SK-N-SH (cell line): ENCODE data around the gene EPHB2. TPM values are rescaled to one million over a fixed set of nuclear protein-coding genes. Genes with fewer than 3 reads are reported as not detected.
A peak's percentile ranks its signal among the peaks of the same experiment; 100 is the strongest.

ENCODE experiments used
- CTCF ChIA-PET: fragments of 300-600, 350-600 bp; formaldehyde crosslinking; extraction: SDS; loops from one replicate; lab custom pipeline; 2021; lab: Yijun Ruan, JAX
- POLR2A ChIA-PET: fragments of 350-600 bp; sonication (Branson Sonifier 250); formaldehyde crosslinking; extraction: SDS; loops from one replicate; lab custom pipeline; 2020; ENCODE audit warnings: antibody characterized with exemption, inconsistent platforms; lab: Yijun Ruan, JAX
- DNase-seq: peaks from one replicate; pipeline ENCODE4 v3.0.0; 2012
- H2AFZ ChIP-seq: fragments of 200-600 bp; sonication (generic); 2 replicates; pipeline ENCODE4 v1.8.1; 2016; ENCODE audit warnings: antibody characterized with exemption, mild to moderate bottlenecking, low read depth
- H3F3A ChIP-seq: fragments of 200-600 bp; sonication (generic); replicated peaks from 2 replicates; pipeline ENCODE3; 2016; ENCODE audit warnings: antibody characterized with exemption, mild to moderate bottlenecking; ENCODE audit not compliant: insufficient read depth
- H3K27ac ChIP-seq, 2 experiments: fragments of 200-500 bp in 1 of 2; fragments of 200-600 bp in 1 of 2; sonication (Bioruptor generic) in 1 of 2; sonication (generic), shearing (Covaris generic) in 1 of 2; 2 replicates each; pipeline versions ENCODE4 v1.5.1 to v1.6.1; 2014 to 2016; ENCODE audit warnings: low read depth in 2 of 2, inconsistent platforms in 1 of 2, low read length in 1 of 2, mild to moderate bottlenecking in 1 of 2, mixed read lengths in 1 of 2
- H3K27me3 ChIP-seq: fragments of 200-600 bp; sonication (generic), shearing (Covaris generic); 2 replicates; pipeline ENCODE4 v1.6.1; 2016; ENCODE audit warnings: mixed run types; ENCODE audit not compliant: insufficient read depth
- H3K36me3 ChIP-seq, 2 experiments: fragments of 200-500 bp in 1 of 2; fragments of 200-600 bp in 1 of 2; sonication (Bioruptor generic) in 1 of 2; sonication (generic) in 1 of 2; replicated peaks in 1 of 2; 2 replicates each; pipeline versions ENCODE3 to v1.5.1; 2014 to 2016; ENCODE audit warnings: low read length in 1 of 2, mild to moderate bottlenecking in 1 of 2; ENCODE audit not compliant: insufficient read depth in 2 of 2, control insufficient read depth in 1 of 2
- H3K4me1 ChIP-seq, 2 experiments: fragments of 200-500 bp in 1 of 2; fragments of 200-600 bp in 1 of 2; sonication (Bioruptor generic) in 1 of 2; sonication (generic), shearing (Covaris generic) in 1 of 2; 2 replicates each; pipeline versions ENCODE4 v1.5.1 to v1.6.1; 2014 to 2016; ENCODE audit warnings: low read depth in 1 of 2, low read length in 1 of 2, mixed run types in 1 of 2; ENCODE audit not compliant: insufficient read depth in 2 of 2, control insufficient read depth in 1 of 2
- H3K4me2 ChIP-seq: fragments of 200-600 bp; sonication (generic), shearing (Covaris generic); 2 replicates; pipeline ENCODE4 v1.6.1; 2017; ENCODE audit warnings: mixed run types
- H3K4me3 ChIP-seq, 2 experiments: fragments of 200-500 bp in 1 of 2; fragments of 200-600 bp in 1 of 2; sonication (Bioruptor generic) in 1 of 2; sonication (generic), shearing (Covaris generic) in 1 of 2; 2 replicates each; pipeline versions ENCODE4 v1.5.1 to v1.8.1; 2014 to 2016; ENCODE audit warnings: low read depth in 2 of 2, inconsistent platforms in 1 of 2, low read length in 1 of 2, mild to moderate bottlenecking in 1 of 2, mixed read lengths in 1 of 2, moderate library complexity in 1 of 2
- H3K79me2 ChIP-seq: fragments of 200-600 bp; sonication (generic); 2 replicates; pipeline ENCODE4 v1.8.1; 2017; ENCODE audit warnings: mild to moderate bottlenecking; ENCODE audit not compliant: insufficient read depth
- H3K9ac ChIP-seq: fragments of 200-600 bp; sonication (generic); 2 replicates; pipeline ENCODE4 v1.6.1; 2017; ENCODE audit warnings: mixed run types
- H3K9me2 ChIP-seq: fragments of 200-600 bp; sonication (generic); 2 replicates; pipeline ENCODE4 v1.6.1; 2017; ENCODE audit warnings: mixed run types
- H3K9me3 ChIP-seq: fragments of 200-600 bp; sonication (generic); 2 replicates; pipeline ENCODE4 v1.6.1; 2017; ENCODE audit warnings: mixed run types, mild to moderate bottlenecking, moderate library complexity
- H4K20me1 ChIP-seq: fragments of 200-600 bp; sonication (generic); 2 replicates; pipeline ENCODE4 v1.6.1; 2017; ENCODE audit warnings: mild to moderate bottlenecking, mixed run types; ENCODE audit not compliant: insufficient read depth
- CHD2 ChIP-seq: fragments of 150-350 bp; IDR thresholded peaks from 2 replicates; pipeline ENCODE4 v1.6.1; 2018; ENCODE audit warnings: low read length; ENCODE audit not compliant: partially characterized antibody
- ELF1 ChIP-seq: IDR thresholded peaks from 2 replicates; pipeline ENCODE4 v1.4.0; 2012
- GABPA ChIP-seq: IDR thresholded peaks from 2 replicates; pipeline ENCODE4 v1.4.0; 2012; ENCODE audit warnings: low read depth, mild to moderate bottlenecking
- JUND ChIP-seq: IDR thresholded peaks from 2 replicates; pipeline ENCODE4 v1.4.0; 2012
- MEF2A ChIP-seq: IDR thresholded peaks from 2 replicates; pipeline ENCODE4 v1.4.0; 2012; ENCODE audit warnings: low read depth, borderline replicate concordance
- POLR2AphosphoS5 ChIP-seq: IDR thresholded peaks from 2 replicates; pipeline ENCODE4 v1.6.1; 2012; ENCODE audit warnings: low read depth, low read length
- RAD21 ChIP-seq: IDR thresholded peaks from 2 replicates; pipeline ENCODE4 v1.6.1; 2012; ENCODE audit warnings: mild to moderate bottlenecking, low read length
- RCOR1 ChIP-seq: fragments of 150-350 bp; IDR thresholded peaks from 2 replicates; pipeline ENCODE4 v1.6.1; 2017; ENCODE audit warnings: antibody characterized with exemption, low read length
- SIN3A ChIP-seq: IDR thresholded peaks from 2 replicates; pipeline ENCODE4 v1.6.1; 2012; ENCODE audit warnings: low read depth, mild to moderate bottlenecking, low read length, moderate library complexity, borderline replicate concordance
- TAF1 ChIP-seq: IDR thresholded peaks from 2 replicates; pipeline ENCODE4 v1.6.1; 2012; ENCODE audit warnings: low read depth, mild to moderate bottlenecking, low read length, moderate library complexity, borderline replicate concordance
- TCF12 ChIP-seq: IDR thresholded peaks from 2 replicates; pipeline ENCODE4 v1.4.0; 2012
- TEAD4 ChIP-seq: IDR thresholded peaks from 2 replicates; pipeline ENCODE4 v1.4.0; 2012; ENCODE audit warnings: mild to moderate bottlenecking, borderline replicate concordance; ENCODE audit not compliant: insufficient read depth
- WGBS: methylation state at CpG from one replicate; pipeline ENCODE4 v1.1.6; 2017; ENCODE audit warnings: low lambda C conversion rate; 5-methylcytosine and 5-hydroxymethylcytosine counted together
- polyA plus RNA-seq, 3 experiments: library from polyadenylated mRNA; depleted of rRNA; stranded (reverse); fragments of >200 nt; gene quantifications; 2 replicates each; pipeline ENCODE4 v1.2.3, GENCODE V29; 2012
- TF ChIP-seq, protein P1 (sequence below): IDR thresholded peaks from 2 replicates; pipeline ENCODE4 v1.6.1; 2012; ENCODE audit warnings: mild to moderate bottlenecking, low read depth, low read length, moderate library complexity
- TF ChIP-seq, protein P2 (sequence below): IDR thresholded peaks from 2 replicates; pipeline ENCODE4; 2012
- TF ChIP-seq, protein P3 (sequence below): IDR thresholded peaks from 2 replicates; pipeline ENCODE4 v1.4.0; 2012; ENCODE audit warnings: low read depth, borderline replicate concordance

Gene EPHB2
- polyA plus RNA-seq, 1 of the 3 experiments (the other 2 are of a cell fraction) = 25.2 TPM

DNA sequence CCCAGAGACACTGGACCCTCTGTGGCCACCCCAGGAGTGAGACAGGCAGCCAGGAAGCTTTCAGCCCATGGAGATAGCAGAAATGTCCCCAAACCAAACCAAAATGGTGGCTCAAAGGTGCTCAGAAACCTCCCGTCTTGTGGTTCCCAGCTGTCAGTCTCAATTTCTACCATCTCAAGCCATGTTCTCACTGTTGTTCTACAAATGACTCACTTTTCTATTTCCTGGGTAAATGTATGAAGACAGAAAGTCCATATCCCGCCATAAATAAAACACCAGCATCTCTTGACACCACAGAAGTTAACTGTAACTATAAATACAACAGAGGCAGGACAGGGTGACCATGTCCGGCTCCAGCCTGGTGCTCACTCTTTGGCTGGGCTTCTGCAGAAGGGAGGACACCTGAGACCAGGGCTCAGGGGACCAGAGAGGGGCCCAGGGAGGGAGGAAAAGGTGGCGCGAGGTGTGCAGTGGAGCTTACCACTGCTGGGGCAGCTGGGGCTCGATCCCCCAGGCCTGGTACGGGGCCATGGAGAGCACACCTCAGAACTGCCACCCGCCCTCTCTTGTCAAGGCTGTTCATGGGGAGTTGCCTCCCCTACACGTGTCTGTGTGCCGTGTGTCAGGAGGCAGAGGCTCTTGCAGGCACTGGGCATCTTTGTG lies 43.6 kb downstream of the EPHB2 start (continued):
- TF ChIP-seq, protein P1, sequence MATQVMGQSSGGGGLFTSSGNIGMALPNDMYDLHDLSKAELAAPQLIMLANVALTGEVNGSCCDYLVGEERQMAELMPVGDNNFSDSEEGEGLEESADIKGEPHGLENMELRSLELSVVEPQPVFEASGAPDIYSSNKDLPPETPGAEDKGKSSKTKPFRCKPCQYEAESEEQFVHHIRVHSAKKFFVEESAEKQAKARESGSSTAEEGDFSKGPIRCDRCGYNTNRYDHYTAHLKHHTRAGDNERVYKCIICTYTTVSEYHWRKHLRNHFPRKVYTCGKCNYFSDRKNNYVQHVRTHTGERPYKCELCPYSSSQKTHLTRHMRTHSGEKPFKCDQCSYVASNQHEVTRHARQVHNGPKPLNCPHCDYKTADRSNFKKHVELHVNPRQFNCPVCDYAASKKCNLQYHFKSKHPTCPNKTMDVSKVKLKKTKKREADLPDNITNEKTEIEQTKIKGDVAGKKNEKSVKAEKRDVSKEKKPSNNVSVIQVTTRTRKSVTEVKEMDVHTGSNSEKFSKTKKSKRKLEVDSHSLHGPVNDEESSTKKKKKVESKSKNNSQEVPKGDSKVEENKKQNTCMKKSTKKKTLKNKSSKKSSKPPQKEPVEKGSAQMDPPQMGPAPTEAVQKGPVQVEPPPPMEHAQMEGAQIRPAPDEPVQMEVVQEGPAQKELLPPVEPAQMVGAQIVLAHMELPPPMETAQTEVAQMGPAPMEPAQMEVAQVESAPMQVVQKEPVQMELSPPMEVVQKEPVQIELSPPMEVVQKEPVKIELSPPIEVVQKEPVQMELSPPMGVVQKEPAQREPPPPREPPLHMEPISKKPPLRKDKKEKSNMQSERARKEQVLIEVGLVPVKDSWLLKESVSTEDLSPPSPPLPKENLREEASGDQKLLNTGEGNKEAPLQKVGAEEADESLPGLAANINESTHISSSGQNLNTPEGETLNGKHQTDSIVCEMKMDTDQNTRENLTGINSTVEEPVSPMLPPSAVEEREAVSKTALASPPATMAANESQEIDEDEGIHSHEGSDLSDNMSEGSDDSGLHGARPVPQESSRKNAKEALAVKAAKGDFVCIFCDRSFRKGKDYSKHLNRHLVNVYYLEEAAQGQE = no peak
- TF ChIP-seq, protein P2, sequence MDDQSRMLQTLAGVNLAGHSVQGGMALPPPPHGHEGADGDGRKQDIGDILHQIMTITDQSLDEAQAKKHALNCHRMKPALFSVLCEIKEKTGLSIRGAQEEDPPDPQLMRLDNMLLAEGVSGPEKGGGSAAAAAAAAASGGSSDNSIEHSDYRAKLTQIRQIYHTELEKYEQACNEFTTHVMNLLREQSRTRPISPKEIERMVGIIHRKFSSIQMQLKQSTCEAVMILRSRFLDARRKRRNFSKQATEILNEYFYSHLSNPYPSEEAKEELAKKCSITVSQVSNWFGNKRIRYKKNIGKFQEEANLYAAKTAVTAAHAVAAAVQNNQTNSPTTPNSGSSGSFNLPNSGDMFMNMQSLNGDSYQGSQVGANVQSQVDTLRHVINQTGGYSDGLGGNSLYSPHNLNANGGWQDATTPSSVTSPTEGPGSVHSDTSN = peak; percentile 80

DNA sequence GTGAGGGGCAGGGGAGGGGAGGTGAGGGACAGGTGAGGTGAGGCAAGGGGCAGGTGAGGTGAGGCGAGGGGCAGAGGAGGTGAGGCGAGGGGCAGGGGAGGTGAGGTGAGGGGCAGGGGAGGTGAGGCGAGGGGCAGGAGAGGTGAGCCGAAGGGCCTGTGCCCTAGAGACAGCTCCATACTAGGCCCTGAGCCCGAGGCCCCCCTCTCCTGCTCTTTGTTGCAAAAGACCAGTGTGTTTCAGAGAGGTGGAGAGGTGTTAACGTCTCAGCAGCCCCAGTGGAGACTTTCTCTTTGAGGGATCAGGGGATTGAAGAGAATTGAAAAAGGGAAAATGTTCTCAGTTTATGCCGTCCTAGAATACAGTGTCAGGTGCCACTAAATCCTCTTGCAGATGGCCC lies 44.2 kb downstream of the EPHB2 start:
- POLR2A ChIA-PET = no interaction called here
- no peak for DNase-seq
- Histone ChIP-seq H4K20me1 (0 out of 2 replicates have a peak, but pooled peaks cover 3% of the 10 kb centered on the region), H3K79me2 (peaks cover 34% of the 10 kb centered on the region), H3K9me3 (no peaks in the 10 kb centered on the region), H3K4me3 (no peak overlapping the region), H3K27ac (peak overlapping the region in 1 of 2 experiments; percentile 95; a peak in 2 of 4 replicates), H3K36me3 (no peaks in the 10 kb centered on the region), H2AFZ (no peak overlapping the region), H3K9ac (no peak overlapping the region)
- CTCF ChIA-PET = no interaction called here
- no peak for TF ChIP-seq TAF1
- TF ChIP-seq RAD21 = no peak
- no peak for TF ChIP-seq POLR2AphosphoS5
- TF ChIP-seq TEAD4 = no peak
- TF ChIP-seq JUND = no peak
- TF ChIP-seq, protein P2 = no peak
- no peak for TF ChIP-seq RCOR1
- no peak for TF ChIP-seq SIN3A
- no peak for TF ChIP-seq MEF2A
- TF ChIP-seq, protein P1 = no peak
- TF ChIP-seq TCF12 = no peak
- TF ChIP-seq, protein P3, sequence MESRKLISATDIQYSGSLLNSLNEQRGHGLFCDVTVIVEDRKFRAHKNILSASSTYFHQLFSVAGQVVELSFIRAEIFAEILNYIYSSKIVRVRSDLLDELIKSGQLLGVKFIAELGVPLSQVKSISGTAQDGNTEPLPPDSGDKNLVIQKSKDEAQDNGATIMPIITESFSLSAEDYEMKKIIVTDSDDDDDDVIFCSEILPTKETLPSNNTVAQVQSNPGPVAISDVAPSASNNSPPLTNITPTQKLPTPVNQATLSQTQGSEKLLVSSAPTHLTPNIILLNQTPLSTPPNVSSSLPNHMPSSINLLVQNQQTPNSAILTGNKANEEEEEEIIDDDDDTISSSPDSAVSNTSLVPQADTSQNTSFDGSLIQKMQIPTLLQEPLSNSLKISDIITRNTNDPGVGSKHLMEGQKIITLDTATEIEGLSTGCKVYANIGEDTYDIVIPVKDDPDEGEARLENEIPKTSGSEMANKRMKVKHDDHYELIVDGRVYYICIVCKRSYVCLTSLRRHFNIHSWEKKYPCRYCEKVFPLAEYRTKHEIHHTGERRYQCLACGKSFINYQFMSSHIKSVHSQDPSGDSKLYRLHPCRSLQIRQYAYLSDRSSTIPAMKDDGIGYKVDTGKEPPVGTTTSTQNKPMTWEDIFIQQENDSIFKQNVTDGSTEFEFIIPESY = no peak
- TF ChIP-seq CHD2 = no peak
- no peak for TF ChIP-seq GABPA
- TF ChIP-seq ELF1 = no peak
- TF ChIP-seq, all 33 proteins: peak for 0
- peaks cover 37% of the 10 kb centered on the region for H3F3A ChIP-seq
- H3K4me1 ChIP-seq = peaks cover 28 to 32% of the 10 kb centered on the region in 2 experiments
- no peak overlapping the region for H3K4me2 ChIP-seq
- H3K9me2 ChIP-seq = no peaks in the 10 kb centered on the region
- WGBS = 66% methylated on average over 7 of the region's 7 CpGs
- no peaks in the 10 kb centered on the region for H3K27me3 ChIP-seq
